Astrocyte (in vitro differentiated cells and primary cell): ENCODE data around the gene MTHFSD. TPM values are rescaled to one million over a fixed set of nuclear protein-coding genes. Genes with fewer than 3 reads are reported as not detected.

Experiments
- DNase-seq: peaks from one replicate; pipeline ENCODE4 v3.0.0-alpha.2; 2010; ENCODE audit warnings: low read depth
- FAIRE-seq: peaks from 2 replicates; lab custom pipeline; 2011; peaks lifted over from hg19 to GRCh38; lab: Jason Lieb, UNC
- H2AFZ ChIP-seq: 2 replicates; pipeline ENCODE4 v1.6.0; 2012; ENCODE audit warnings: low read depth, low read length, inconsistent platforms
- H3K27ac ChIP-seq: 2 replicates; pipeline ENCODE4 v1.5.1; 2011; ENCODE audit warnings: low read depth, low read length, inconsistent platforms
- H3K27me3 ChIP-seq: 2 replicates; pipeline ENCODE4 v1.6.0; 2011; ENCODE audit warnings: low read length, inconsistent platforms; ENCODE audit not compliant: insufficient read depth
- H3K36me3 ChIP-seq: 2 replicates; pipeline ENCODE4 v1.5.1; 2011; ENCODE audit warnings: low read length, inconsistent platforms; ENCODE audit not compliant: insufficient read depth
- H3K4me1 ChIP-seq: 2 replicates; pipeline ENCODE4 v1.5.1; 2011; ENCODE audit warnings: low read length, inconsistent platforms; ENCODE audit not compliant: insufficient read depth
- H3K4me2 ChIP-seq: 2 replicates; pipeline ENCODE4 v1.6.0; 2012; ENCODE audit warnings: low read length, inconsistent platforms
- H3K4me3 ChIP-seq: 2 replicates; pipeline ENCODE4 v1.5.1; 2011; ENCODE audit warnings: low read depth, mild to moderate bottlenecking, low read length, inconsistent platforms; ENCODE audit not compliant: insufficient read depth
- H3K79me2 ChIP-seq: 2 replicates; pipeline ENCODE4 v1.6.0; 2012; ENCODE audit warnings: mild to moderate bottlenecking, low read length, inconsistent platforms; ENCODE audit not compliant: insufficient read depth
- H3K9ac ChIP-seq: 2 replicates; pipeline ENCODE4 v1.6.0; 2012; ENCODE audit warnings: mild to moderate bottlenecking, low read length, inconsistent platforms
- H3K9me3 ChIP-seq: 2 replicates; pipeline ENCODE4 v1.5.1; 2012; ENCODE audit warnings: low read depth, mild to moderate bottlenecking, low read length, inconsistent platforms; ENCODE audit not compliant: insufficient read depth
- H4K20me1 ChIP-seq: 2 replicates; pipeline ENCODE4 v1.6.0; 2012; ENCODE audit warnings: low read length, inconsistent platforms; ENCODE audit not compliant: insufficient read depth
- H3K27ac Mint-ChIP-seq: one replicate; pipeline ENCODE4 v1.8.0; 2021; ENCODE audit warnings: mild to moderate bottlenecking, mixed read lengths; ENCODE audit not compliant: unreplicated experiment
- H3K27me3 Mint-ChIP-seq: one replicate; pipeline ENCODE4 v1.8.0; 2021; ENCODE audit warnings: low read depth, mixed read lengths; ENCODE audit not compliant: unreplicated experiment
- H3K36me3 Mint-ChIP-seq: one replicate; pipeline ENCODE4 v1.8.0; 2021; ENCODE audit warnings: low read depth, mixed read lengths; ENCODE audit not compliant: unreplicated experiment
- H3K4me1 Mint-ChIP-seq: one replicate; pipeline ENCODE4 v1.8.0; 2021; ENCODE audit warnings: low read depth, mixed read lengths; ENCODE audit not compliant: unreplicated experiment
- H3K4me3 Mint-ChIP-seq: one replicate; pipeline ENCODE4 v1.8.0; 2021; ENCODE audit warnings: mild to moderate bottlenecking, moderate library complexity, mixed read lengths; ENCODE audit not compliant: unreplicated experiment
- H3K9me3 Mint-ChIP-seq: one replicate; pipeline ENCODE4 v1.8.0; 2021; ENCODE audit warnings: mild to moderate bottlenecking, mixed read lengths; ENCODE audit not compliant: unreplicated experiment
- CTCF ChIP-seq: IDR thresholded peaks from 2 replicates; pipeline ENCODE4 v1.5.1; 2011; ENCODE audit warnings: low read depth, mild to moderate bottlenecking, inconsistent platforms, low read length, moderate library complexity; ENCODE audit not compliant: insufficient read depth
- EZH2 ChIP-seq: IDR thresholded peaks from 2 replicates; pipeline ENCODE4 v1.6.1; 2012; ENCODE audit warnings: mild to moderate bottlenecking, low read length, inconsistent platforms; ENCODE audit not compliant: insufficient read depth
- total RNA-seq: library from RNA; stranded (reverse); gene quantifications from 2 replicates; pipeline ENCODE4 v1.2.1, GENCODE V29; 2021

The MTHFSD gene
- total RNA-seq, 1 donor from 2014 or later: 15.6 TPM

DNA sequence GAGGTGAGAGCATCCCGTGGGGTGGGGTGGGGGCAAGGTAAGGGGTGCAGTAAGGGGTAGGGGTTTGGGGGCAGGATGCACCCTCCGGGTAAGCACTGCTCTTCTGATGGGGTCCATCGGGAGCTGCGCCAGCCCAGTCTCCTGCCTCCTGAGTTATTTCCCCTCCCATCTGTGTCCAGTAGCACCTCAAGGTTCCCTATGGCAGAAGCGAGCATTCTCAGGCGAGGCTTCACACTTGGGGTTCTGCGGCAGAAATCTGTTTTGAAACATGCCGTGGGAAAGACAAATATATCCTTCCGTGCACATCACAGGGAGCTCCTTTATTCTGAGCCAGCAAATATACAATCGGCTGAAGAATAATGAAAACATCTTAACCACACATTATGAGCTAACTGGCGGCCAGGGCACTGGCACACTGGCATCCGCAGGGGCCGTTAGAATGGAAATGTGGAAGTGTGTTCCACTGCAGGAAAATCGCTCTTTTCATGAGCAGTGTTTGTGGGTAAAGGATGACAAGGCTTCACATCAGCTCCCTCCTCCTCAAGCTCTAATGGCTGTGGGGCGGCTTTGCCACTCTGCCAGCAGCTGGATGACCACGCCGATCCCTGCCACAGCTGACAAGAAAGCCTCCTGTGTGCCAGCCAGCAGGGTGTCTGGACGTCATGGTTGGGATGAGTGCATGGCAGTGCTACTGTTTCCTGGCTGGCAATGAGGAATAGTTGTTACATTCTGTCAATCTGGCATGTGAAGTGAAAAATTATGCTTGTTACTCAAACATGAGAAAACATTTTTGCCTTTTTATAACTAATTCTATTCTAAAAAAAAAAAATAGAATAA lies 20.0 kb downstream of the MTHFSD start:
- H3K4me1 ChIP-seq: no peaks in the 10 kb centered on the region
- H3K9ac ChIP-seq: no peak overlapping the region
- H3K27ac ChIP-seq: no peak overlapping the region
- no peak for TF ChIP-seq EZH2
- TF ChIP-seq CTCF: no peak
- Mint-ChIP-seq H3K36me3 (peaks cover 21% of the 10 kb centered on the region), H3K27ac (no peak overlapping the region), H3K9me3 (no peaks in the 10 kb centered on the region), H3K4me1 (no peaks in the 10 kb centered on the region), H3K27me3 (no peaks in the 10 kb centered on the region), H3K4me3 (no peak overlapping the region)
- no peak overlapping the region for H2AFZ ChIP-seq
- no peaks in the 10 kb centered on the region for H4K20me1 ChIP-seq
- H3K4me2 ChIP-seq: no peak overlapping the region
- no peaks in the 10 kb centered on the region for H3K27me3 ChIP-seq
- peaks cover 15% of the 10 kb centered on the region for H3K36me3 ChIP-seq
- no peaks in the 10 kb centered on the region for H3K9me3 ChIP-seq
- no peak for DNase-seq
- FAIRE-seq: no peak
- H3K4me3 ChIP-seq: no peak overlapping the region
- H3K79me2 ChIP-seq: no peaks in the 10 kb centered on the region

GRCh38 chr16:86533767-86534351 lies 21.2 kb downstream of the MTHFSD start:
- no peaks in the 10 kb centered on the region for H3K27me3 ChIP-seq
- Mint-ChIP-seq H3K4me1 (no peaks in the 10 kb centered on the region), H3K36me3 (peaks cover 17% of the 10 kb centered on the region), H3K4me3 (no peak overlapping the region), H3K9me3 (no peaks in the 10 kb centered on the region), H3K27me3 (no peaks in the 10 kb centered on the region), H3K27ac (no peak overlapping the region)
- H3K27ac ChIP-seq: no peak overlapping the region
- no peak for TF ChIP-seq EZH2
- H3K4me1 ChIP-seq: no peaks in the 10 kb centered on the region
- DNase-seq: no peak
- no peak for FAIRE-seq
- H3K4me3 ChIP-seq: no peak overlapping the region
- no peaks in the 10 kb centered on the region for H4K20me1 ChIP-seq
- H3K4me2 ChIP-seq: no peak overlapping the region
- no peak overlapping the region for H2AFZ ChIP-seq
- H3K9me3 ChIP-seq: no peaks in the 10 kb centered on the region
- H3K9ac ChIP-seq: no peak overlapping the region
- H3K79me2 ChIP-seq: no peaks in the 10 kb centered on the region
- H3K36me3 ChIP-seq: peaks cover 7% of the 10 kb centered on the region

- H3K9ac ChIP-seq: no peak overlapping the region
- no peak for DNase-seq
- H3K4me1 ChIP-seq: no peaks in the 10 kb centered on the region
- Mint-ChIP-seq H3K27me3 (no peaks in the 10 kb centered on the region), H3K27ac (no peak overlapping the region), H3K9me3 (no peaks in the 10 kb centered on the region), H3K4me1 (no peaks in the 10 kb centered on the region), H3K36me3 (peaks cover 10% of the 10 kb centered on the region), H3K4me3 (no peak overlapping the region)
- no peaks in the 10 kb centered on the region for H4K20me1 ChIP-seq
- H3K36me3 ChIP-seq: peaks cover 4% of the 10 kb centered on the region
- no peak for FAIRE-seq
- H3K4me2 ChIP-seq: no peak overlapping the region
- no peaks in the 10 kb centered on the region for H3K9me3 ChIP-seq
- no peak overlapping the region for H2AFZ ChIP-seq
- H3K27me3 ChIP-seq: no peaks in the 10 kb centered on the region
- TF ChIP-seq EZH2 (no peak), CTCF (no peak)
- H3K79me2 ChIP-seq: no peaks in the 10 kb centered on the region
- no peak overlapping the region for H3K27ac ChIP-seq
- H3K4me3 ChIP-seq: no peak overlapping the region
These were observed 22.0 kb downstream of the MTHFSD start for GRCh38 chr16:86533076-86533475.
